Measurements from ENCODE around the gene MAP3K7CL.
A peak's percentile ranks its signal among the peaks of the same experiment; 100 is the strongest.
"Not testable (repeated sequence)": the region's sequence is repeated elsewhere in the genome, so short reads cannot be mapped to it uniquely, and the experiment has no call there.

The MAP3K7CL gene

DNA sequence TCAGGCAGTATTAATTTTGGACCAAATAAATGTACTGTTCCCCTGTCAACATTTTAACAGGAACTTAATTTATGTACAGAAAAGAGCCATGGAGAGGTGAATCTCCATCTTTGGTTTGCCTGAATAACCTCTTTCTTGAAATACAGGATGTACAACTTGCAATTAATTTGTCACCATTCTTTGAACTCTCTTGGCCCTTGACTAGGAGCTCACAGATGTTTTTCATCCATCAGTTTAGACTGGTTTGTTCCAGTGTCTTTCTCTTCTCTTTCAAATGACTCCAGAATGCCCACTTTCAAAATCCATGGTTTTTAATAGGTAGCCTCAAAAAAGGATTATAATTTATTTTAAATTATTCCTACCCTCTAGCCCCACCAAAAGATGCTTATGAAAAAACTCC lies 5.0 kb downstream of the MAP3K7CL start:
- no peak for FAIRE-seq

- FAIRE-seq, result no peak
Observed at GRCh38 chr21:29136033-29136432, 5.6 kb downstream of the MAP3K7CL start.

GRCh38 chr21:29144736-29145353 lies 14.4 kb downstream of the MAP3K7CL start:
- peak; percentile 49 for FAIRE-seq

GRCh38 chr21:29145354-29145782 lies 14.9 kb downstream of the MAP3K7CL start:
- FAIRE-seq, result no peak

GRCh38 chr21:29145852-29146453 lies 15.5 kb downstream of the MAP3K7CL start:
- no peak for FAIRE-seq

GRCh38 chr21:29146726-29147125 lies 16.3 kb downstream of the MAP3K7CL start:
- FAIRE-seq, result no peak

DNA sequence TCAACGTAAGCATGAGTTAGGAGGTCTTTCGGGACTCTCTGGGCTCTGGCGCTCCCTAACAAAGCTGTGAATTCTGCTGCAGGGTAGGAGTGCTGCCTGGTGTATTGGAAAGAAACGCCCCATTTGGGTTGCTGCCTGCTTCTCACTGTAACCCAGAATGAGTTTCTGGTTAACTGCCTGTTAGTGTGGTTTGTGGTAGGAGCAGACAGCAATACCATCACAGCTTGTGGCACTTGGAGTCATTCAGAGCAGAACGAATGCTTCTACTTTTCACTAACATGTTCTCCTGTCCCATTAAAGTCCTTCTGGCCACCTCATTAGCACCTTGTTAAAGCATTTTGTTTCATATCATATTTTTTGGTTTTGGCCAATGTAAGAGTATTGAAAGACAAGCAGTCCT lies 18.1 kb downstream of the MAP3K7CL start:
- no peak for FAIRE-seq

DNA sequence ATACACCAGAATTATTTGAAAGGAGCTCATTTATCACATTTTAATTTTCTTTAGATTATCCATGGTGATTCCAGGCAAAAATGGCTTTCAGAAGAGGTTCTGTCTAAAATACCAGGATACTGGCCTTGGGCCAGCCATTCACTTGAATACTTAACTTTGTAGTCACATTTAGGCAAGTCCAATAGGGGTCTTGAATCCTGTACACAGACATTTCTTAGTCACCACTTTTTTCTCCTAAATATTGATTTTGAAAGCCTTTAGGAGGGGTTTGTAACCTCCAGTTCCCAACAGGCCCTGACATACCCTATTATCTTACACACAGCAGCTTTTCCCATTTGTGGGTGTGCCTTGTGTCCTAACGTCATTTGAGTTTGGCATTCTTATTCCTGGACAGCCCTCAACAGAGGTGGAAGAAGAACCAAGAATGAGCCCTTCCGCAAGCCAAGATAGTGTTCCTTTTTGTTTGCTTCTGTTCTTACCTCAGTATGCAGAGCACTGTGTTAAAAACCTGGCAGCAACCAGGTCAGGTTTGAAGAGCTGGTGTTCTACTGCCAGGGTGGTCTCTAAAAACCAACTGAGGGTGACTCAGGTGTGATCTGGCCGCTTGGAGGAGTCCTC lies 19.5 kb downstream of the MAP3K7CL start:
- no peak for FAIRE-seq

DNA sequence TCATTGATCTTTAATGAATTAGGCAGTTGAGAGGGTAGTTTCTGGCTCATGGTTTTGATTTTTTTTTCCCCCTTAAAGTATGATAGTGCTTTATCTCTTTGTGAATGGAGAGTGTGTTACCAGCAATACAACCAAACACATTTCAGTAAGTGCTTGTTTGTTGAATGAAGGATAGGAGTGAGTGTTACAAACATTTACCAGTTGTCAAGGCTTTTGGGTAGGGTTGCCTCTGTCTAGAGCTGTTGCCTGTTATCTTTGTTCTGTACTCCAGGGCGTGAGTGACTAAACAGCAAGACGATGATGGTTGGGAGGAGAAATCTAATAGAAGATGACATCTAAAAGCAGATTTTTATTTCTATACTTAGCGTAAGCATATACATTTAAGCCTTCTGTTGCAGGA lies 21.5 kb downstream of the MAP3K7CL start:
- no peak for FAIRE-seq

- no peak for FAIRE-seq
Observed at GRCh38 chr21:29152916-29153315, 22.5 kb downstream of the MAP3K7CL start.

GRCh38 chr21:29154270-29154669 lies 23.8 kb downstream of the MAP3K7CL start:
- FAIRE-seq, result no peak

DNA sequence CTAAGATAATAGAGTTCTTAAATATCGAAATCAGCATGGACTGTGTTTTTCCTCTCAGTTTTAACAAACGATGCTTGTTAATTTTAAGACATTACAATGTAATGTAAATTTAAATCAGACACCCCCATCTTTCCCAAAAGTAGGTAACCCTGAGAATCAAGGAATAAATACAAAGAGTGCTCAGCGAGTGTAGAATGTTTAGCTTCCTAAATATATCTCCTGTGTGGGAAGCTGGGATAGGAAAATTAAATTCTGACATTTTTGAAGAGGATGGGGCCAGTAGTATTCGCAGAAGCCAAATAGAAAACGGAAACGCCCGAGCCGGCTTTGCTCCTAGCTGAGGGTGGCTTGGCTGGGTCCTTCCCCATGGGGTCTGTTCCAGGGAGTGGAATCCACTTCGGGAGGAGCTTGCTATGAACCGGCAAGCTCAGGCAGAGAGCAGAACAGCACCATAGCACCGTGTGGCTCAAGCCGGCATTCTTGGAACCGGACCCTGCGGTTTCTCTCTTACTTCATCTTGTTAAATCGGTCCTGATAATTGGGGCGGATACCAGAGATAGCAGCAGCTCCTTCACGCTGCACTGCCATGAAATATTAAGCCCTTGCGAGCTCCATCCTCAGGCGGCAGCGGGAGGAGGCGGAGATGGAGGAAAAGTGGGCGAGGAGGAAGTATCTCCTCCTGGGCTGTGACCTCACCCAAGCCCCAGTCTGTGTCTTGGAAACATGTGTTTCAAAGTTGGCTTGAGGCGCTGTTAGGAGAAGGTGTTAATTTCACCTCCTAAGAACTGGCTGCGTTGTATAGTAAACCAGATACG lies 24.9 kb downstream of the MAP3K7CL start:
- no peak for FAIRE-seq

DNA sequence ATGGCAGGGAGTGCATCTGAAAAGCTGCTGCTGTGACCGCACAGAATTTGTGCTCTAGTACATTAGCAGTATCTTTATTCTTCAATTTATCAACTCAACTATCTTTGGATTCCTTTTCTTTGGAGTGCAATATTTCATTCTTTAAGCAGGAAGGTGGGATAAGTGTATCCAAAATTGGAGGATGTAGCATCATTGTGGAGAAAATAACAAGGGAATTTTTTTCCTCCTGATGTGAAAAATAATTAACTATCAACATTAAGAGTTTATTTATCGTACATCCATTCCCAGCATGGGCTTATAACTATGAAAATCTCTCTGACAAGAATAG lies 25.5 kb downstream of the MAP3K7CL start:
- FAIRE-seq, result no peak

GRCh38 chr21:29157080-29157479 lies 26.6 kb downstream of the MAP3K7CL start:
- FAIRE-seq, result no peak

DNA sequence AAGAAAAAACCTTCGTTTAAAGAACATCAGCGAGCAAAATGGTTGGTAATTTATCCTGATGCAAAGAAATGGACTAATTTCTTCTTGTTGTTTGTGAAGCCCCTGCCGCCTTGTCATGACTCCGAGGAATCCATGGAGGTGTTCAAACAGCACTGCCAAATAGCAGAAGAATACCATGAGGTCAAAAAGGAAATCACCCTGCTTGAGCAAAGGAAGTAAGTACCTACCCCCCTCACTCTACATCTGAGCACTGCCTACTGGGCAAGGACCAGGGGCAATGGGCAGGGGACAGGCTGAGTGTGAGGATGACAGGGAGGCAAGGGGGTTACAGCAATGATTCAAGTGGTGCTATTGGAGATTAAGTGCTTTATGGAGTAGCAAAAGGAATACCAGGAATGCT lies 29.4 kb downstream of the MAP3K7CL start:
- no peak for FAIRE-seq

DNA sequence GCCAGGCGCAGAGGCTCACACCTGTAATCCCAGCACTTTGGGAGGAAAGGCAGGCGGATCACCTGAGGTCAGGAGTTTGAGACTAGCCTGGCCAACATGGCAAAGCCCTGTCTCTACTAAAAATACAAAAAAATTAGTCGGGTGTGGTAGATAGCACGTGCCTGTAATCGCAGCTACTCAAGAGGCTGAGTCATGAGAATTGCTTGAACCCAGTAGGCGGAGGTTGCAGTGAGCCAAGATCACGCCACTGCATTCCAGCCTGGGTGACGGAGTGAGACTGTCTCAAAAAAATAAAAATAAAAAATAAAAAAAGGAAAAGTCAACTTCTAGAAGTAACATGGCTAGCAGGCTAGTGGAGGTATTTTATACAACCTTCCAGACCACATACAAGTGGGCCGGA lies 32.4 kb downstream of the MAP3K7CL start:
- FAIRE-seq, result not testable (repeated sequence)

- no peak for FAIRE-seq
Observed at GRCh38 chr21:29163341-29164115, 33.1 kb downstream of the MAP3K7CL start.

- FAIRE-seq, result peak; percentile 96
Observed at GRCh38 chr21:29164323-29164942, 34.0 kb downstream of the MAP3K7CL start.

DNA sequence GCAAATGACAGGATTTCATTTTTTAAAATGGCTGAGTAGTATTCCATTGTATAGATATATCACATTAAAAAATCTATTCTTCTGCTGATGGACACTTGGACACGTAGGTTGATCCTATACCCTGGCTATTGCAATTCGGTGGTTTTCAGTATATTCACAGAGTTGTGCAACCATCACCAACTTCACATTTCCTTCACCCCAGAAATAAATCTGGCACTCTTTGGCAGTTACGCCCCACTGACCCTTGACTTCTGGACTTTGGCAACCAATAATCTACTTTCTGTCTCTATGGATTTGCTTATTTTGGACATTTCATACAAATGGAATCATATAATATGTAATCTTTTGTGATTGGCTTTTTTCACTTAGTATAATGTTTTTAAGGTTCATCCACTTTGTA lies 35.9 kb downstream of the MAP3K7CL start:
- FAIRE-seq, result no peak

DNA sequence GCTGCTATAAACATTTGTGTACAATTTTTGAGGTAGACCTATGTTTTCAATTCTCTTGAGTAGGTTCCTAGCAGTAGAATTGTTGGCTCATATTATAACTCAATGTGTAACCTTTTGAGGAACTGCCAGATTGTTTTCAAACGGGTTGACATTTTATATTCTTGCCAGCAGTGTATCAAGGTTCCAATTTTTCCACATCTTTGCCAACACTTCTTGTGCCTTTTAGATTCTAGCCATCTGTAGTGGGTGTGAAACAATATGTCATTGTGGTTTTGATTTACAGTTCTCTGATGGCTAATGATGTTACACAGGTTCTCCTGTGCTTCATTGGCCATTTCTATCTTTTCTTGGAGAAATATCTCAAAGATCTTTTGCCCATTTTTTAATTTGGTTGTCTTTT lies 36.4 kb downstream of the MAP3K7CL start:
- no peak for FAIRE-seq

- not testable (repeated sequence) for FAIRE-seq
Observed at GRCh38 chr21:29167481-29167880, 37.0 kb downstream of the MAP3K7CL start.

DNA sequence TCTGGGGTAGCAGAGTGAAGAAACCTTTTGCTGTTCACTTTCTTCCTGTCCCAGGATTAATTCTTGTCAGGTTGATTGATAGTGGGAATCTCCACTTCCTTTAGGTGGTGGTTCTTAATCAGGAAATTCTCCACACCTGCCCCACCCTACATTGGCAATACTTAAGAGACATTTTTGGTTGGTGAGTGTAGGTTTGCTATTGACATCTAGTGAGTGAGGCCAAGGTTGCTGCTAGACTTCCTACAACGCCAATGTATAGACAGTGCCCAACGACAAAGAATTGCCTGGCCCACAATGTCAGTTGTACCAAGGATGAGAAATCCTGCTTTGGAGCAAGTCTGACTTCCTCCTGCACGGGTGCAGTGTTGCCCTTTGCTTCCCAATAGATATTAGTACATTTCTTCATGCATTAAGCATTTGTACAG lies 38.5 kb downstream of the MAP3K7CL start:
- no peak for FAIRE-seq

Measured in islet of Langerhans (tissue), 1 donor.